ENCODE measurements around the gene PHF3. TPM values are rescaled to one million over a fixed set of nuclear protein-coding genes. Genes with fewer than 3 reads are reported as not detected.

Gene PHF3
- total RNA-seq, 1 experiment from 2014 or later, result 21.8 TPM

DNA sequence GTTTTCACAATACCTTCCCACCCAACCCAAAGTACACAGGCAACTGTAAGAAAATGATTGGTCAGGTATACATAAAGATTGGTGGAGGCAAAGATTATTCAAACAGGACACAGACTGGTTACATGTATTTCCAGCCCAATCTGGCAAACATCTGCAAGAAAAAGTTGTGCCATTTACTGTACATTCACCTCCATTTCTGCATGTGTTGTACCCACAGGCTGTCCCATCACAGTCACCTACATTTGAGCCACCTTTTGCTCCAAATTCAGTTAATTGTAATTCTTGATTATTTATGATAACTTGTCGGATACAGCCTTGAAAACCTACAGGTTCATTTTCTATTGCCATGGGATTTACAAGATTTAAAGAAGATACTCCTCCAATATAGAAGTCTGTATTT, 85.6 kb downstream of the PHF3 start:
- Histone ChIP-seq H3K79me2 (ENCODE audit: low read length) (no peaks in the 10 kb centered on the region), H3K9ac (ENCODE audit: low read length) (no peak overlapping the region), H3K4me3 (ENCODE audit: low read length) (no peak overlapping the region), H3F3A (ENCODE audit: low read length, unreplicated experiment) (no peaks in the 10 kb centered on the region), H3K27me3 (ENCODE audit: low read length) (no peaks in the 10 kb centered on the region), H3K9me2 (replicated peaks; ENCODE audit: low read length) (no peaks in the 10 kb centered on the region), H3K9me3 (ENCODE audit: low read length) (no peaks in the 10 kb centered on the region), H3K36me3 (ENCODE audit: low read depth, low read length) (no peaks in the 10 kb centered on the region), H3K4me2 (ENCODE audit: low read length) (no peak overlapping the region), H4K20me1 (ENCODE audit: low read length) (no peaks in the 10 kb centered on the region), H2AFZ (ENCODE audit: low read length) (no peak overlapping the region), H3K27ac (ENCODE audit: low read length) (no peak overlapping the region), H3K4me1 (ENCODE audit: insufficient read depth, low read length) (no peaks in the 10 kb centered on the region)
- no peak for DNase-seq
- POLR2A ChIA-PET (ENCODE audit: unreplicated experiment), result no interaction called here
- CTCF ChIA-PET, result no interaction called here
- TF ChIP-seq, protein P1, sequence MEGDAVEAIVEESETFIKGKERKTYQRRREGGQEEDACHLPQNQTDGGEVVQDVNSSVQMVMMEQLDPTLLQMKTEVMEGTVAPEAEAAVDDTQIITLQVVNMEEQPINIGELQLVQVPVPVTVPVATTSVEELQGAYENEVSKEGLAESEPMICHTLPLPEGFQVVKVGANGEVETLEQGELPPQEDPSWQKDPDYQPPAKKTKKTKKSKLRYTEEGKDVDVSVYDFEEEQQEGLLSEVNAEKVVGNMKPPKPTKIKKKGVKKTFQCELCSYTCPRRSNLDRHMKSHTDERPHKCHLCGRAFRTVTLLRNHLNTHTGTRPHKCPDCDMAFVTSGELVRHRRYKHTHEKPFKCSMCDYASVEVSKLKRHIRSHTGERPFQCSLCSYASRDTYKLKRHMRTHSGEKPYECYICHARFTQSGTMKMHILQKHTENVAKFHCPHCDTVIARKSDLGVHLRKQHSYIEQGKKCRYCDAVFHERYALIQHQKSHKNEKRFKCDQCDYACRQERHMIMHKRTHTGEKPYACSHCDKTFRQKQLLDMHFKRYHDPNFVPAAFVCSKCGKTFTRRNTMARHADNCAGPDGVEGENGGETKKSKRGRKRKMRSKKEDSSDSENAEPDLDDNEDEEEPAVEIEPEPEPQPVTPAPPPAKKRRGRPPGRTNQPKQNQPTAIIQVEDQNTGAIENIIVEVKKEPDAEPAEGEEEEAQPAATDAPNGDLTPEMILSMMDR (conservative IDR thresholded peaks at IDR 0.05; ENCODE audit: low read depth, low read length), result no peak
- TF ChIP-seq EZH2phosphoT487 (IDR thresholded peaks at IDR 0.05; ENCODE audit: borderline replicate concordance, low read length) (no peak), EZH2 (IDR thresholded peaks at IDR 0.05; ENCODE audit: low read length, unreplicated experiment) (no peak)
- ATAC-seq, result no peak
- no TSS peak for BruUV-seq (replicated peaks)
- intact Hi-C loops (cut with micrococcal nuclease), result no loop called here

DNA sequence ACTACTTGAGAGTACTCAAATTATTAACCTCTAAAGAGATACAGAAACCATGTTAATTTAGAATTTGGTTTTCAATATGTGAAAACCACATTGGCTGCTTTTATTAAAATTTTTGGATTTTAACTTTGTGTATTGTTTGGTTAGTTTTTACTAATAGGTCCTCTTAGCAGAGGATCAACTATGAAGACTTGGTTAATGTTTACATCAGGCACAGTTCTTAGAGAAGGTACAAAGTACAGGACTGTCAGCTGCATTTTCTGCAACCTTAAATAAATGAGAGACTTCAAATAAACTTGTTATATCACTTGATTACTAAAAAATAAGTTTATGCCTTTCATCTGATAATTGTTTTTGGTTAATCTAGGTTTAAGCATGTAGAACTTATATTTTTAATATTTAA, 89.1 kb downstream of the PHF3 start:
- no peak overlapping the region for H3K9ac ChIP-seq (ENCODE audit: low read length)
- ChIA-PET POLR2A (ENCODE audit: unreplicated experiment) (no interaction called here), CTCF (no interaction called here)

DNA sequence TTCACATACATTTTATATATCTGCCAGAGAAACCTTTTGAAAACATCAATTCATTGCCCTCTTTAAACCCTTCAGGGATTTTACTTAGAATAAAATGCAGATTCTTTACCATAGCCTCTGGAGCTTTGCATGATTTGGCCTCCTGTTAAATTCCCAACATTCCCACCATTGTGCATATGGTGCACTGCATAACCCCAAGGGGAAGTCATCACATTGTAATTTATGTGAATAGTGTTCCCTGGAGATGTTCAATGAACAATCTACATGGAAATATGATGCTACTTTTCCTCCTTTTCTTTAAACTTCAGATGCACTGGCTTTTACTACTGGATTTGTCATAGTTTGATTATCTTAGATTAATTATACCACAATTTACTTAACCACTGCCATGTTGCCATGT, 94.7 kb downstream of the PHF3 start:
- no peak overlapping the region for H2AFZ ChIP-seq (ENCODE audit: low read length)
- H3K36me3 ChIP-seq (ENCODE audit: low read depth, low read length), result no peaks in the 10 kb centered on the region
- H3F3A ChIP-seq (ENCODE audit: low read length, unreplicated experiment), result no peaks in the 10 kb centered on the region
- H3K9me3 ChIP-seq (ENCODE audit: low read length), result no peaks in the 10 kb centered on the region
- H3K79me2 ChIP-seq (ENCODE audit: low read length), result no peaks in the 10 kb centered on the region
- no peak overlapping the region for H3K4me3 ChIP-seq (ENCODE audit: low read length)
- no TSS peak for BruUV-seq (replicated peaks)
- H3K9me2 ChIP-seq (replicated peaks; ENCODE audit: low read length), result no peaks in the 10 kb centered on the region
- ATAC-seq (no peak), DNase-seq (no peak)
- POLR2A ChIA-PET (ENCODE audit: unreplicated experiment), result interaction anchor here (0.6 kb wide), 1 partner anchor 74 kb away, joined by 3 read pairs; no protein-coding TSS in a partner anchor
- intact Hi-C loops (cut with micrococcal nuclease), result no loop called here
- H3K27ac ChIP-seq (ENCODE audit: low read length), result no peak overlapping the region
- no peak overlapping the region for H3K9ac ChIP-seq (ENCODE audit: low read length)
- no peaks in the 10 kb centered on the region for H4K20me1 ChIP-seq (ENCODE audit: low read length)
- H3K4me1 ChIP-seq (ENCODE audit: insufficient read depth, low read length), result peaks cover 43% of the 10 kb centered on the region
- no peaks in the 10 kb centered on the region for H3K27me3 ChIP-seq (ENCODE audit: low read length)
- CTCF ChIA-PET, result no interaction called here
- no peak overlapping the region for H3K4me2 ChIP-seq (ENCODE audit: low read length)
- TF ChIP-seq EZH2 (IDR thresholded peaks at IDR 0.05; ENCODE audit: low read length, unreplicated experiment) (no peak), EZH2phosphoT487 (IDR thresholded peaks at IDR 0.05; ENCODE audit: borderline replicate concordance, low read length) (no peak)
- TF ChIP-seq, protein P1 (conservative IDR thresholded peaks at IDR 0.05; ENCODE audit: low read depth, low read length), result no peak

More for the DNA sequence above, 89.1 kb downstream of the PHF3 start:
- no peak for DNase-seq
- Histone ChIP-seq H3K79me2 (ENCODE audit: low read length) (no peaks in the 10 kb centered on the region), H3K9me2 (replicated peaks; ENCODE audit: low read length) (no peaks in the 10 kb centered on the region), H3K36me3 (ENCODE audit: low read depth, low read length) (no peaks in the 10 kb centered on the region), H3K4me3 (ENCODE audit: low read length) (no peak overlapping the region), H4K20me1 (ENCODE audit: low read length) (no peaks in the 10 kb centered on the region), H3F3A (ENCODE audit: low read length, unreplicated experiment) (no peaks in the 10 kb centered on the region), H3K27me3 (ENCODE audit: low read length) (no peaks in the 10 kb centered on the region), H2AFZ (ENCODE audit: low read length) (no peak overlapping the region), H3K9me3 (ENCODE audit: low read length) (no peaks in the 10 kb centered on the region), H3K4me2 (ENCODE audit: low read length) (no peak overlapping the region), H3K4me1 (ENCODE audit: insufficient read depth, low read length) (no peaks in the 10 kb centered on the region; the same call in 1 of the 2 replicates), H3K27ac (ENCODE audit: low read length) (no peak overlapping the region)
- intact Hi-C loops (cut with micrococcal nuclease), result no loop called here
- ATAC-seq, result no peak
- no TSS peak for BruUV-seq (replicated peaks)
- TF ChIP-seq, protein P1 (conservative IDR thresholded peaks at IDR 0.05; ENCODE audit: low read depth, low read length), result no peak
- no peak for TF ChIP-seq EZH2phosphoT487 (IDR thresholded peaks at IDR 0.05; ENCODE audit: borderline replicate concordance, low read length)
- no peak for TF ChIP-seq EZH2 (IDR thresholded peaks at IDR 0.05; ENCODE audit: low read length, unreplicated experiment)

All from PC-3 (cell line).